Testis (tissue), 3 donors: ENCODE data around the gene EEF2. TPM values are rescaled to one million over a fixed set of nuclear protein-coding genes. Genes with fewer than 3 reads are reported as not detected.
A peak's percentile ranks its signal among the peaks of the same experiment; 100 is the strongest.
"Not testable (repeated sequence)": the region's sequence is repeated elsewhere in the genome, so short reads cannot be mapped to it uniquely, and the experiment has no call there.

Experiments
- DNase-seq: peaks from one replicate; pipeline ENCODE4 v3.0.0-alpha.2; 2019
- H3K27ac ChIP-seq, 2 donors: fragments of 200-600 bp; sonication (generic); one replicate each; pipeline ENCODE4 v1.5.1; 2019
- H3K27me3 ChIP-seq: fragments of 200-600 bp; sonication (generic); one replicate; pipeline ENCODE4 v1.5.1; 2019
- H3K36me3 ChIP-seq: fragments of 200-600 bp; sonication (generic); one replicate; pipeline ENCODE4 v1.5.1; 2017; ENCODE audit warnings: low read depth; ENCODE audit errors: missing control alignments
- H3K4me1 ChIP-seq: fragments of 200-600 bp; sonication (generic); one replicate; pipeline ENCODE4 v1.5.1; 2019
- H3K4me3 ChIP-seq, 2 donors: fragments of 200-600 bp; sonication (generic); one replicate each; pipeline ENCODE4 v1.5.1; 2017 to 2019
- H3K9me3 ChIP-seq: fragments of 200-600 bp; sonication (generic); one replicate; pipeline ENCODE4 v1.5.1; 2017
- POLR2A ChIP-seq: fragments of 450-650 bp; IDR thresholded peaks from one replicate; pipeline ENCODE4 v1.6.1; 2017; ENCODE audit warnings: antibody characterized with exemption, mild to moderate bottlenecking, moderate library complexity
- WGBS, 2 donors: methylation state at CpG; one replicate each; pipeline ENCODE4 v1.1.5; 2018; 5-methylcytosine and 5-hydroxymethylcytosine counted together
- intact Hi-C: fragments of 100-400 bp; cut with DNase I; formaldehyde crosslinking; loops from one replicate; pipeline ENCODE4 v1.15.1; 2023; ENCODE audit warnings: low total_unique reads
- polyA plus RNA-seq: library from polyadenylated mRNA; stranded (reverse); fragments of 350-450 nt; fragmentation: Illumina TruSeq; extraction: RNeasy Lipid Tissue Mini Kit (QIAGEN cat#74804); gene quantifications from one replicate; pipeline ENCODE4 v1.2.3, GENCODE V29; 2014; ENCODE audit warnings: low read depth, low replicate concordance; ENCODE audit not compliant: insufficient read depth
- total RNA-seq, 2 donors: library from RNA; depleted of rRNA; stranded (reverse); fragments of >200 nt; gene quantifications; one replicate each; pipeline ENCODE4 v1.2.3, GENCODE V29; 2016
- TF ChIP-seq, protein P1 (sequence below), 3 experiments: fragments of 450-650 bp in 2 of 3; fragments of 200-600 bp in 1 of 3; sonication (generic) in 1 of 3; IDR thresholded peaks; one replicate each; pipeline ENCODE4 v1.5.1; 2016 to 2019; ENCODE audit warnings: antibody characterized with exemption in 3 of 3, mild to moderate bottlenecking in 2 of 3, moderate library complexity in 1 of 3

The EEF2 gene
- total and polyA plus RNA-seq, 3 donors from 2014 or later = 909 to 1,599 (median 1,429) TPM

DNA sequence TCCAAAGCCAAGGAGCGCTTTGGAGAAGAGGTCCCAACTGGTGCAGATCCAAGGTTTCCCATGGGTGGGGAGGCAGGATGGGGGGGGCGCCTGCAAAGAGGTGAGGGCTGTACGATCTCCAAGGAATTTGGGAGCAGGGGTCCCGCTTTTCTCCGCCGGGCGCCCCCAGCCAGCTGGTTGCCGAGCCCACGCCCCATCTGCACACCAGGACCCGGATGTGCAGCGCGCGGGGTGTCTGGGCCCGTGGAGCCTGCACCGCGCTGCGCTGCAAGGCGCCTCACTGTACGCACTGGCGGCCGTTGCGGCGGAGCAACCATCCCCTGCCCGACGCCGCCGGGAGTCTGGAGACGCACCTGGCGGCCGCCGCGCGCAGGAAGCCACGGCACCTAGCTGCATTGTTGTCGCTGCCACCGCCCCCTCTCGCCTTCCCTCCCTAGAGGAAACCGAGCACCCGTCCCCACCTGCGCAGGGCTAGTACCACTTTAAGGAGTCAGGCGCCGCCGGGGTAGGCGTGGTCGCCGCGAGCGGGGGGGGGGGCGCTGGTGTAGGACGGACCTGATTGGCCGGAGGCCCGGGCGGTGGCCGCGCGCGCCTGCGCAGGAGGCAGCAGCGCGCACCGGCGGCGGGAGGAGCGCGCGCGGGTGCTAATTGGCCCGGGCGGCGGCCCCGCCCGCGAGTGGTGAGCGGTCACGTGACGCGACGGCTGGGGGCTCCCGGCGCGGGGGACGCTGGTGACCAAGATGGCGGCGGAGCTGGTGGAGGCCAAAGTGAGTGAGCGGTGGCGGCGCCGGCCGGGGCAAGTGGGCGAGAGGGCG is 22.0 kb upstream of the EEF2 start, which contains the start of gene PIAS4:
Gene PIAS4, plus strand, starts transcription at position 716 of the 815 bp plus-strand sequence. Its CDS starts 25 bp downstream, at position 741.
- Histone ChIP-seq H3K4me3 (peak within 1 kb of the TSS; percentile 90 to 95), H3K4me1 (peaks cover 31% of the 10 kb centered on the region), H3K27ac (peak within 1 kb of the TSS; percentile 83 to 93), H3K9me3 (no peaks in the 10 kb centered on the region), H3K36me3 (no peaks in the 10 kb centered on the region), H3K27me3 (no peaks in the 10 kb centered on the region)
- peak; percentile 96 for DNase-seq
- intact Hi-C loops = no loop called here
- TF ChIP-seq POLR2A = no peak
- TF ChIP-seq, protein P1, sequence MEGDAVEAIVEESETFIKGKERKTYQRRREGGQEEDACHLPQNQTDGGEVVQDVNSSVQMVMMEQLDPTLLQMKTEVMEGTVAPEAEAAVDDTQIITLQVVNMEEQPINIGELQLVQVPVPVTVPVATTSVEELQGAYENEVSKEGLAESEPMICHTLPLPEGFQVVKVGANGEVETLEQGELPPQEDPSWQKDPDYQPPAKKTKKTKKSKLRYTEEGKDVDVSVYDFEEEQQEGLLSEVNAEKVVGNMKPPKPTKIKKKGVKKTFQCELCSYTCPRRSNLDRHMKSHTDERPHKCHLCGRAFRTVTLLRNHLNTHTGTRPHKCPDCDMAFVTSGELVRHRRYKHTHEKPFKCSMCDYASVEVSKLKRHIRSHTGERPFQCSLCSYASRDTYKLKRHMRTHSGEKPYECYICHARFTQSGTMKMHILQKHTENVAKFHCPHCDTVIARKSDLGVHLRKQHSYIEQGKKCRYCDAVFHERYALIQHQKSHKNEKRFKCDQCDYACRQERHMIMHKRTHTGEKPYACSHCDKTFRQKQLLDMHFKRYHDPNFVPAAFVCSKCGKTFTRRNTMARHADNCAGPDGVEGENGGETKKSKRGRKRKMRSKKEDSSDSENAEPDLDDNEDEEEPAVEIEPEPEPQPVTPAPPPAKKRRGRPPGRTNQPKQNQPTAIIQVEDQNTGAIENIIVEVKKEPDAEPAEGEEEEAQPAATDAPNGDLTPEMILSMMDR (IDR thresholded peaks at IDR 0.05) = peak in 2 of 3 experiments; percentile 5 to 44
- WGBS, 2 donors = 0% methylated on average over 16 to 17 of the region's 91 CpGs

DNA sequence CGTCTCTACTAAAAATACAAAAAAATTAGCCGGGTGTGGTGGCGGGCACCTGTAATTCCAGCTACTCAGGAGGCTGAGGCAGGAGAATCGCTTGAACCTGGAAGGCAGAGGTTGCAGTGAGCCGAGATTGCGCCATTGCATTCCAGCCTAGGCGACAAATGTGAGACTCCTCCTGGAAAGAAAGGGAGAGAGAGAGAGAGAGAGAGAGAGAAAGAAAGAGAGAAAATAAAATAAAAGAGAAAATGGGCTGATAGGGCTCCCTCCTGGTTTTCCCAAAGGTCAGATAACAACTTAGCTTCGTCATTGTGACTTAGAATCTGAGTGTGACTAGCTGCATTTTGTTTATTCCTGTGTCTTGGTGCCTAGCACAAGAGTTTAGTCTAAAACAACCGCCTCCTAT is 20.2 kb upstream of the EEF2 start:
- H3K9me3 ChIP-seq, H3K27ac ChIP-seq, H3K36me3 ChIP-seq, DNase-seq, intact Hi-C loops, H3K4me3 ChIP-seq, H3K27me3 ChIP-seq: not testable (repeated sequence)
- peaks cover 22% of the 10 kb centered on the region for H3K4me1 ChIP-seq
- 94 to 97% methylated on average over 9 of the region's 9 CpGs for WGBS, 2 donors

DNA sequence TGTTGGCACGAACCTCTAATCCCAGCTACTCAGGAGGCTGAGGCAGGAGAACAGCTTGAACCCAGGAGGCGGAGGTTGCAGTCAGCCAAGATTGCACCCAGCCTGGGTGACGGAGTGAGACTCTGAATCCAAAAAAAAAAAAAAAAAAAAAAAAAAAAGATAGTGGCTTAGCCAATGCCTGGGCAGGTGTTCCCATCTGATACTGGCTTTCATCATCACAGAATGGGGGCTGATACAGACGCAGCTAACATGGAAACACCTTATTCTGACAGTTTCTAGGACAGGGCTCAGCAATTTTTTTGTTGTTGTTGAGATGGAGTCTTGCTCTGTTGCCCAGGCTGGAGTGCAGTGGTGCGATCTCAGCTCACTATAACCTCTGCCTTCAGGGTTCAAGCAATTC is 15.5 kb upstream of the EEF2 start:
- H3K4me1 ChIP-seq, H3K4me3 ChIP-seq, H3K9me3 ChIP-seq, DNase-seq, H3K27me3 ChIP-seq, H3K36me3 ChIP-seq, intact Hi-C loops, H3K27ac ChIP-seq: not testable (repeated sequence)
- 83 to 86% methylated on average over 5 of the region's 5 CpGs for WGBS, 2 donors

DNA sequence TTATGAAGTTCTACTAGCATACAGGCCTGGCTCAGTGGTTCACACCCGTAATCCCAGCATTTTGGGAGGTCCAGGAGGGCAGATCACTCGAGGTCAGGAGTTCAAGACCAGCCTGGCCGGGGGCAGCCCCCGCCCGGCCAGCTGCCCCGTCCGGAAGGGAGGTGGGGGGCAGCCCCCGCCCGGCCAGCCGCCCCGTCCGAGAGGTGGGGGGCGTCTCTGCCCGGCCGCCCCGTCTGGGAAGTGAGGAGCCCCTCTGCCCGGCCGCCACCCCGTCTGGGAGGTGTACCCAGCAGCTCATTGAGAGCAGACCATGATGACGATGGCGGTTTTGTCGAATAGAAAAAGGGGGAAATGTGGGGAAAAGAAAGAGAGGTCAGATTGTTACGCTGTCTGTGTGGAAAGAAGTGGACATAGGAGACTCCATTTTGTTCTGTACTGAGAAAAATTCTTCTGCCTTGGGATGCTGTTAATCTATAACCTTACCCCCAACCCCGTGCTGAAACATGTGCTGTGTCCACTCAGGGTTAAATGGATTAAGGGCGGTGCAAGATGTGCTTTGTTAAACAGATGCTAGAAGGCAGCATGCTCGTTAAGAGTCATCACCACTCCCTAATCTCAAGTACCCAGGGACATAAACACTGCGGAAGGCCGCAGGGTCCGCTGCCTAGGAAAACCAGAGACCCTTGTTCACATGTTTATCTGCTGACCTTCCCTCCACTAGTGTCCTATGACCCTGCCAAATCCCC is 13.6 kb upstream of the EEF2 start:
- H3K27me3 ChIP-seq, intact Hi-C loops, DNase-seq, H3K4me3 ChIP-seq, H3K36me3 ChIP-seq, H3K9me3 ChIP-seq, H3K4me1 ChIP-seq, H3K27ac ChIP-seq: not testable (repeated sequence)
- WGBS, 2 donors = 82 to 90% methylated on average over 13 to 29 of the region's 29 CpGs

DNA sequence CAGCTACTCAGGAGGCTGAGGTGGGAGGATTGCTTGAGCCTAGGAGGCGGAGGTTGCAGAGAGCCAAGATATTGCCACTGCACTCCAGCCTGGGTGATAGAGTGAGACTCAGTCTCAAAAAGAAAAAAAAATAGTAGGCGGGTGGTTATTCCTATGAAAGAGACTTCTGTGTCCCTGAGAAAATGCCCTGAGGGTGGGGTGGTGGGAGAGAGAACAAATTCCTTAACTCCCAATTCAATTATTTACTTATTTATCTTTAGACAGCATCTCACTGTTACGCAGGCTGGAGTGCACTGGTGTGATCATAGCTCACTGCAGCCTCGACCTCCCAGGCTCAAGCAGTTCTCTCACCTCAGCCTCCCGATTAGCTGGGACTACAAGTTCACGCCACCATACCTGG is 10.3 kb upstream of the EEF2 start:
- no peak for TF ChIP-seq POLR2A
- TF ChIP-seq, protein P1 (IDR thresholded peaks at IDR 0.05) = no peak
- Histone ChIP-seq H3K27me3 (no peaks in the 10 kb centered on the region), H3K4me1 (no peaks in the 10 kb centered on the region), H3K9me3 (no peaks in the 10 kb centered on the region), H3K36me3 (no peaks in the 10 kb centered on the region), H3K4me3 (no peak overlapping the region), H3K27ac (no peak overlapping the region)
- 56 to 75% methylated on average over 6 of the region's 6 CpGs for WGBS, 2 donors
- no peak for DNase-seq
- intact Hi-C loops = no loop called here

DNA sequence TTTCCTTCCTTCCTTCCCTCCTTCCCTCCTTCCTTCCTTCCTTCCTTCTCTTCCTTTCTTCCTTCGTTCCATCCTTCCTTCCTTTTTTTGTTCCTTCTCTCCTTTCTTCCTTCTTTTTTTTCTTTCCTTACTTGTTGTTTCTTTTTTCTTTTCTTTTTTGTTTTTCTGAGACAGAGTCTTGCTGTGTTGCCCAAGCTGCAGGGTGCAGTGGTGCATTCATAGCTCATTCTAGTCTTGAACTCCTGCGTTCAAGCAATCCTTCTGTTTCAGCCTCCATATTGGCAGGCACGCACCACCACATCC is 5.5 kb upstream of the EEF2 start:
- DNase-seq = no peak
- intact Hi-C loops = no loop called here
- no peak overlapping the region for H3K27ac ChIP-seq
- H3K4me3 ChIP-seq = no peak overlapping the region
- WGBS, 2 donors = 70 to 76% methylated on average over 3 of the region's 3 CpGs
- TF ChIP-seq, protein P1 (IDR thresholded peaks at IDR 0.05) = no peak
- no peak for TF ChIP-seq POLR2A
- H3K9me3 ChIP-seq = no peaks in the 10 kb centered on the region
- peaks cover 21% of the 10 kb centered on the region for H3K4me1 ChIP-seq
- H3K27me3 ChIP-seq = no peaks in the 10 kb centered on the region
- H3K36me3 ChIP-seq = no peaks in the 10 kb centered on the region
